Activated naive CD8-positive, alpha-beta T cell treated with anti-CD3 and anti-CD28 coated beads for 36 hours (primary cell): ENCODE results near the gene SLC7A4. TPM values are rescaled to one million over a fixed set of nuclear protein-coding genes. Genes with fewer than 3 reads are reported as not detected.
A peak's percentile ranks its signal among the peaks of the same experiment; 100 is the strongest.

Experiments
- DNase-seq: peaks from one replicate; pipeline ENCODE4 v3.0.0; 2021
- H3K27ac Mint-ChIP-seq: one replicate; pipeline ENCODE4 v1.8.0; 2022; ENCODE audit warnings: mild to moderate bottlenecking, moderate library complexity, mixed read lengths
- H3K27me3 Mint-ChIP-seq: one replicate; pipeline ENCODE4 v1.8.0; 2022; ENCODE audit warnings: mild to moderate bottlenecking, mixed read lengths
- H3K36me3 Mint-ChIP-seq: one replicate; pipeline ENCODE4 v1.8.0; 2021; ENCODE audit warnings: mild to moderate bottlenecking, mixed read lengths
- H3K4me1 Mint-ChIP-seq: one replicate; pipeline ENCODE4 v1.8.0; 2021; ENCODE audit warnings: mixed read lengths
- H3K4me3 Mint-ChIP-seq: one replicate; pipeline ENCODE4 v1.8.0; 2022; ENCODE audit warnings: mild to moderate bottlenecking, moderate library complexity, mixed read lengths
- H3K9me3 Mint-ChIP-seq: one replicate; pipeline ENCODE4 v1.8.0; 2022; ENCODE audit warnings: mixed read lengths
- total RNA-seq, 2 experiments: library from RNA; stranded (reverse); gene quantifications; one replicate each; pipeline ENCODE4 v1.2.3, GENCODE V29; 2021

The SLC7A4 gene
- total RNA-seq, 2 experiments from 2014 or later, result 0.41 to 0.44 TPM

- Mint-ChIP-seq H3K4me1 (peaks cover 19% of the 10 kb centered on the region), H3K4me3 (no peak overlapping the region), H3K27me3 (no peaks in the 10 kb centered on the region), H3K9me3 (no peaks in the 10 kb centered on the region), H3K27ac (no peak overlapping the region), H3K36me3 (no peaks in the 10 kb centered on the region)
- no peak for DNase-seq
Observed at GRCh38 chr22:21022955-21023614, 9.3 kb downstream of the SLC7A4 start.

- Mint-ChIP-seq H3K27ac (no peak overlapping the region), H3K4me3 (no peak overlapping the region), H3K4me1 (peaks cover 19% of the 10 kb centered on the region), H3K36me3 (no peaks in the 10 kb centered on the region), H3K9me3 (no peaks in the 10 kb centered on the region), H3K27me3 (no peaks in the 10 kb centered on the region)
- DNase-seq, result no peak
Observed at GRCh38 chr22:21022507-21022906, 9.9 kb downstream of the SLC7A4 start.

GRCh38 chr22:21020802-21021429, 11.4 kb downstream of the SLC7A4 start:
- Mint-ChIP-seq H3K27me3 (no peaks in the 10 kb centered on the region), H3K27ac (no peak overlapping the region), H3K4me3 (no peak overlapping the region), H3K4me1 (peaks cover 17% of the 10 kb centered on the region), H3K9me3 (no peaks in the 10 kb centered on the region), H3K36me3 (no peaks in the 10 kb centered on the region)
- DNase-seq, result no peak

GRCh38 chr22:21018314-21018713, 14.0 kb downstream of the SLC7A4 start:
- Mint-ChIP-seq H3K27ac (no peak overlapping the region), H3K9me3 (no peaks in the 10 kb centered on the region), H3K4me1 (peaks cover 21% of the 10 kb centered on the region), H3K4me3 (no peak overlapping the region), H3K27me3 (no peaks in the 10 kb centered on the region), H3K36me3 (no peaks in the 10 kb centered on the region)
- no peak for DNase-seq

GRCh38 chr22:21016644-21017420, 15.5 kb downstream of the SLC7A4 start:
- H3K4me1 Mint-ChIP-seq, result peaks cover 21% of the 10 kb centered on the region
- no peaks in the 10 kb centered on the region for H3K36me3 Mint-ChIP-seq
- H3K27me3 Mint-ChIP-seq, result no peaks in the 10 kb centered on the region
- H3K27ac Mint-ChIP-seq, result no peak overlapping the region
- no peaks in the 10 kb centered on the region for H3K9me3 Mint-ChIP-seq
- DNase-seq, result no peak
- no peak overlapping the region for H3K4me3 Mint-ChIP-seq

GRCh38 chr22:21015466-21016006, 16.8 kb downstream of the SLC7A4 start:
- no peak overlapping the region for H3K27ac Mint-ChIP-seq
- no peak overlapping the region for H3K4me3 Mint-ChIP-seq
- no peaks in the 10 kb centered on the region for H3K9me3 Mint-ChIP-seq
- H3K4me1 Mint-ChIP-seq, result peaks cover 15% of the 10 kb centered on the region
- DNase-seq, result no peak
- no peaks in the 10 kb centered on the region for H3K27me3 Mint-ChIP-seq
- H3K36me3 Mint-ChIP-seq, result no peaks in the 10 kb centered on the region

GRCh38 chr22:21014726-21015465, 17.5 kb downstream of the SLC7A4 start, which contains the start of gene P2RX6:
Gene P2RX6, plus strand, starts transcription at chr22:21015165. Its CDS starts 10 bp downstream, at chr22:21015175.
- Mint-ChIP-seq H3K27me3 (no peaks in the 10 kb centered on the region), H3K27ac (peak within 1 kb of the TSS; percentile 42), H3K36me3 (no peaks in the 10 kb centered on the region), H3K4me3 (peak within 1 kb of the TSS; percentile 81), H3K4me1 (peaks cover 15% of the 10 kb centered on the region), H3K9me3 (no peaks in the 10 kb centered on the region)
- DNase-seq, result no peak

- no peaks in the 10 kb centered on the region for H3K27me3 Mint-ChIP-seq
- H3K4me3 Mint-ChIP-seq, result peak overlapping the region; percentile 81
- H3K4me1 Mint-ChIP-seq, result peaks cover 15% of the 10 kb centered on the region
- peak; percentile 95 for DNase-seq
- peak overlapping the region; percentile 42 for H3K27ac Mint-ChIP-seq
- no peaks in the 10 kb centered on the region for H3K36me3 Mint-ChIP-seq
- no peaks in the 10 kb centered on the region for H3K9me3 Mint-ChIP-seq
Observed at GRCh38 chr22:21014202-21014725, 18.1 kb downstream of the SLC7A4 start.

GRCh38 chr22:21013657-21014201, 18.6 kb downstream of the SLC7A4 start:
- peaks cover 15% of the 10 kb centered on the region for H3K4me1 Mint-ChIP-seq
- H3K9me3 Mint-ChIP-seq, result no peaks in the 10 kb centered on the region
- no peaks in the 10 kb centered on the region for H3K36me3 Mint-ChIP-seq
- H3K27ac Mint-ChIP-seq, result peak overlapping the region; percentile 42
- no peak for DNase-seq
- H3K4me3 Mint-ChIP-seq, result peak overlapping the region; percentile 81
- no peaks in the 10 kb centered on the region for H3K27me3 Mint-ChIP-seq

- Mint-ChIP-seq H3K27ac (no peak overlapping the region), H3K4me1 (peaks cover 15% of the 10 kb centered on the region), H3K36me3 (no peaks in the 10 kb centered on the region), H3K4me3 (peak overlapping the region; percentile 67), H3K27me3 (no peaks in the 10 kb centered on the region), H3K9me3 (no peaks in the 10 kb centered on the region)
- no peak for DNase-seq
Observed at GRCh38 chr22:21012446-21013407, 19.6 kb downstream of the SLC7A4 start.

- Mint-ChIP-seq H3K36me3 (no peaks in the 10 kb centered on the region), H3K27ac (no peak overlapping the region), H3K4me3 (no peak overlapping the region), H3K27me3 (no peaks in the 10 kb centered on the region), H3K4me1 (peaks cover 15% of the 10 kb centered on the region), H3K9me3 (no peaks in the 10 kb centered on the region)
- no peak for DNase-seq
Observed at GRCh38 chr22:21010426-21011113, 21.8 kb downstream of the SLC7A4 start.

- H3K36me3 Mint-ChIP-seq, result no peaks in the 10 kb centered on the region
- H3K27me3 Mint-ChIP-seq, result no peaks in the 10 kb centered on the region
- no peak overlapping the region for H3K4me3 Mint-ChIP-seq
- H3K4me1 Mint-ChIP-seq, result peaks cover 11% of the 10 kb centered on the region
- H3K9me3 Mint-ChIP-seq, result no peaks in the 10 kb centered on the region
- no peak overlapping the region for H3K27ac Mint-ChIP-seq
- no peak for DNase-seq
Observed at GRCh38 chr22:21009638-21010425, 22.5 kb downstream of the SLC7A4 start.
